Thyroid gland (tissue), 4 donors: ENCODE results near the gene SLC43A2.

ENCODE experiments used
- POLR2A ChIP-seq, 2 donors: fragments of 450-650 bp; IDR thresholded peaks; one replicate each; pipeline ENCODE4 v1.6.1; 2017; ENCODE audit warnings: antibody characterized with exemption in 2 of 2, mild to moderate bottlenecking in 2 of 2, moderate library complexity in 1 of 2
- TF ChIP-seq, protein P1 (sequence below), 6 experiments: fragments of 200-600 bp in 3 of 6; fragments of 450-650 bp in 3 of 6; sonication (generic) in 3 of 6; IDR thresholded peaks; one replicate each; pipeline ENCODE4 v1.5.1; 2016 to 2019; ENCODE audit warnings: antibody characterized with exemption in 6 of 6, mild to moderate bottlenecking in 2 of 6, inconsistent platforms in 1 of 6, moderate library complexity in 1 of 6

DNA sequence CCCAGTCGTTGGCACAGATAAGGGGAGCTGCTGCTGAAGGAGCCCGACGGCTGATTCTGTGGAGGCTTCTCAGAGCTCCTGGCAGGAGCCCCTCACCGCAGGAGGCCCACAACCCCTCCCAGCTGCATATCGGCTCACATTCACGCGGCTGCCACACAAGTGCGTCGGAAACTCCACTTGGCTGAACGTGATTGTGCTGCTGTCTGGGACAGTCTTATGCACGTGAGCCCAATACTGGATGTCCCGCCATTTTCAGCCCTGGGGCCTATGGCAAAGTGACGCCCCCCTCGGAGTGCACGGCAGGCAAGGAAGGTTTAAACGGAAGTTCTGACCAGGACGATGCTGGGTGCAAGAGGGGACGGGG is 57.3 kb downstream of the SLC43A2 start:
- TF ChIP-seq, protein P1, sequence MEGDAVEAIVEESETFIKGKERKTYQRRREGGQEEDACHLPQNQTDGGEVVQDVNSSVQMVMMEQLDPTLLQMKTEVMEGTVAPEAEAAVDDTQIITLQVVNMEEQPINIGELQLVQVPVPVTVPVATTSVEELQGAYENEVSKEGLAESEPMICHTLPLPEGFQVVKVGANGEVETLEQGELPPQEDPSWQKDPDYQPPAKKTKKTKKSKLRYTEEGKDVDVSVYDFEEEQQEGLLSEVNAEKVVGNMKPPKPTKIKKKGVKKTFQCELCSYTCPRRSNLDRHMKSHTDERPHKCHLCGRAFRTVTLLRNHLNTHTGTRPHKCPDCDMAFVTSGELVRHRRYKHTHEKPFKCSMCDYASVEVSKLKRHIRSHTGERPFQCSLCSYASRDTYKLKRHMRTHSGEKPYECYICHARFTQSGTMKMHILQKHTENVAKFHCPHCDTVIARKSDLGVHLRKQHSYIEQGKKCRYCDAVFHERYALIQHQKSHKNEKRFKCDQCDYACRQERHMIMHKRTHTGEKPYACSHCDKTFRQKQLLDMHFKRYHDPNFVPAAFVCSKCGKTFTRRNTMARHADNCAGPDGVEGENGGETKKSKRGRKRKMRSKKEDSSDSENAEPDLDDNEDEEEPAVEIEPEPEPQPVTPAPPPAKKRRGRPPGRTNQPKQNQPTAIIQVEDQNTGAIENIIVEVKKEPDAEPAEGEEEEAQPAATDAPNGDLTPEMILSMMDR (IDR thresholded peaks at IDR 0.05), result no peak
- TF ChIP-seq POLR2A (IDR thresholded peaks at IDR 0.05), result no peak
